H9 (cell line): Measurements from ENCODE around the gene BBS12. TPM values are rescaled to one million over a fixed set of nuclear protein-coding genes. Genes with fewer than 3 reads are reported as not detected.
A peak's percentile ranks its signal among the peaks of the same experiment; 100 is the strongest.

ENCODE experiments used
- DNase-seq: peaks from one replicate; pipeline ENCODE4 v3.0.0-alpha.2; 2017
- H2AFZ ChIP-seq: one replicate; pipeline ENCODE4 v1.6.1; 2013; ENCODE audit warnings: mild to moderate bottlenecking, low read length, control low read depth, moderate library complexity
- H2AK5ac ChIP-seq: 2 replicates; pipeline ENCODE4 v1.6.1; 2013; ENCODE audit warnings: low read length, control low read depth, mixed read lengths; ENCODE audit not compliant: insufficient read length
- H2BK120ac ChIP-seq: one replicate; pipeline ENCODE4 v1.6.1; 2013; ENCODE audit warnings: low read depth, mild to moderate bottlenecking, low read length, control low read depth, inconsistent platforms; ENCODE audit not compliant: poor library complexity, severe bottlenecking
- H2BK12ac ChIP-seq: 2 replicates; pipeline ENCODE4 v1.6.1; 2013; ENCODE audit warnings: low read length, control low read depth, mixed read lengths, low read depth; ENCODE audit not compliant: insufficient read length
- H2BK15ac ChIP-seq: 2 replicates; pipeline ENCODE4 v1.6.1; 2013; ENCODE audit warnings: low read depth, low read length, control low read depth
- H2BK20ac ChIP-seq: one replicate; pipeline ENCODE4 v1.6.1; 2013; ENCODE audit warnings: low read depth, mild to moderate bottlenecking, low read length, control low read depth, inconsistent platforms; ENCODE audit not compliant: poor library complexity, severe bottlenecking
- H2BK5ac ChIP-seq: 2 replicates; pipeline ENCODE4 v1.6.1; 2013; ENCODE audit warnings: low read length, control low read depth, mixed read lengths; ENCODE audit not compliant: insufficient read length
- H3K14ac ChIP-seq: 2 replicates; pipeline ENCODE4 v1.6.1; 2013; ENCODE audit warnings: low read length, control low read depth; ENCODE audit not compliant: insufficient read depth
- H3K18ac ChIP-seq: 2 replicates; pipeline ENCODE4 v1.6.1; 2013; ENCODE audit warnings: low read depth, mild to moderate bottlenecking, mixed read lengths, low read length, control low read depth; ENCODE audit not compliant: insufficient read length
- H3K23ac ChIP-seq: 2 replicates; pipeline ENCODE4 v1.6.1; 2013; ENCODE audit warnings: low read length, control low read depth, mixed read lengths, low read depth; ENCODE audit not compliant: insufficient read length
- H3K23me2 ChIP-seq: 2 replicates; pipeline ENCODE4 v1.6.1; 2013; ENCODE audit warnings: low read depth, mild to moderate bottlenecking, mixed read lengths, low read length, control low read depth; ENCODE audit not compliant: insufficient read length, poor library complexity, severe bottlenecking
- H3K27ac ChIP-seq: 2 replicates; pipeline ENCODE4 v1.5.1; 2013; ENCODE audit warnings: low read length, control low read depth, mixed read lengths, low read depth; ENCODE audit not compliant: insufficient read length
- H3K27me3 ChIP-seq: 2 replicates; pipeline ENCODE4 v1.6.1; 2013; ENCODE audit warnings: low read length, control low read depth, inconsistent platforms; ENCODE audit not compliant: insufficient read depth
- H3K4ac ChIP-seq: 2 replicates; pipeline ENCODE4 v1.6.1; 2013; ENCODE audit warnings: low read depth, mild to moderate bottlenecking, control low read depth, inconsistent platforms, low read length, moderate library complexity
- H3K4me1 ChIP-seq: 2 replicates; pipeline ENCODE4 v1.6.1; 2013; ENCODE audit warnings: low read length, control low read depth, inconsistent platforms; ENCODE audit not compliant: insufficient read depth
- H3K4me2 ChIP-seq: 2 replicates; pipeline ENCODE4 v1.6.1; 2013; ENCODE audit warnings: low read length, control low read depth, mixed read lengths; ENCODE audit not compliant: insufficient read length, insufficient read depth
- H3K56ac ChIP-seq: 2 replicates; pipeline ENCODE4 v1.6.1; 2013; ENCODE audit warnings: low read depth, mild to moderate bottlenecking, mixed read lengths, low read length, control low read depth; ENCODE audit not compliant: insufficient read length
- H3K79me1 ChIP-seq: 2 replicates; pipeline ENCODE4 v1.6.1; 2013; ENCODE audit warnings: low read depth, mild to moderate bottlenecking, moderate library complexity, low read length, control low read depth, inconsistent platforms; ENCODE audit not compliant: insufficient read depth, poor library complexity, severe bottlenecking
- H3K79me2 ChIP-seq: 2 replicates; pipeline ENCODE4 v1.6.1; 2013; ENCODE audit warnings: low read length, control low read depth, inconsistent platforms; ENCODE audit not compliant: insufficient read depth
- H3K9ac ChIP-seq: 2 replicates; pipeline ENCODE4 v1.6.1; 2013; ENCODE audit warnings: low read length, control low read depth, mixed read lengths; ENCODE audit not compliant: insufficient read length; ENCODE audit errors: extremely low read depth
- H3K9me3 ChIP-seq: one replicate; pipeline ENCODE4 v1.6.1; 2013; ENCODE audit warnings: low read depth, low read length, inconsistent platforms; ENCODE audit not compliant: control insufficient read depth
- H3T11ph ChIP-seq: one replicate; pipeline ENCODE4 v1.6.1; 2013; ENCODE audit warnings: mild to moderate bottlenecking, low read length, control low read depth, inconsistent platforms
- H4K20me1 ChIP-seq: one replicate; pipeline ENCODE4 v1.6.1; 2013; ENCODE audit not compliant: control insufficient read depth, insufficient read length, insufficient read depth
- H4K5ac ChIP-seq: 2 replicates; pipeline ENCODE4 v1.6.1; 2013; ENCODE audit warnings: low read depth, mild to moderate bottlenecking, mixed read lengths, low read length, control low read depth; ENCODE audit not compliant: insufficient read length
- H4K8ac ChIP-seq: replicated peaks from 2 replicates; pipeline ENCODE4 v1.6.1; 2013; ENCODE audit warnings: low read length, control low read depth, mixed read lengths, low read depth; ENCODE audit not compliant: insufficient read length
- H4K91ac ChIP-seq: 2 replicates; pipeline ENCODE4 v1.6.1; 2013; ENCODE audit warnings: low read depth, mild to moderate bottlenecking, moderate library complexity, mixed read lengths, low read length, control low read depth; ENCODE audit not compliant: insufficient read length
- H3K27ac Mint-ChIP-seq, 3 experiments: 2 replicates in 2 of 3; 3 replicates in 1 of 3; pipeline ENCODE4 v1.8.0; 2020 to 2021; ENCODE audit warnings: mixed read lengths in 3 of 3, mild to moderate bottlenecking in 1 of 3, moderate library complexity in 1 of 3
- H3K27me3 Mint-ChIP-seq: 2 replicates; pipeline ENCODE4 v1.8.0; 2021; ENCODE audit warnings: low read depth, mild to moderate bottlenecking, moderate library complexity, mixed read lengths
- H3K36me3 Mint-ChIP-seq, 3 experiments: 2 replicates in 2 of 3; 3 replicates in 1 of 3; pipeline ENCODE4 v1.8.0; 2020 to 2021; ENCODE audit warnings: low read depth in 3 of 3, mixed read lengths in 3 of 3; ENCODE audit not compliant: insufficient read depth in 1 of 3
- H3K4me1 Mint-ChIP-seq, 2 experiments: 2 replicates each; pipeline ENCODE4 v1.8.0; 2020; ENCODE audit warnings: mixed read lengths in 2 of 2
- H3K4me3 Mint-ChIP-seq, 2 experiments: 2 replicates in 1 of 2; 3 replicates in 1 of 2; pipeline ENCODE4 v1.8.0; 2020 to 2021; ENCODE audit warnings: mild to moderate bottlenecking in 2 of 2, mixed read lengths in 2 of 2, moderate library complexity in 1 of 2
- H3K9me3 Mint-ChIP-seq, 2 experiments: 2 replicates in 1 of 2; 3 replicates in 1 of 2; pipeline ENCODE4 v1.8.0; 2020; ENCODE audit warnings: mild to moderate bottlenecking in 2 of 2, mixed read lengths in 2 of 2, moderate library complexity in 1 of 2
- WGBS: extraction: QIAGEN DNeasy Blood & Tissue Kit; methylation state at CpG from one replicate; pipeline ENCODE4 v1.1.7; 2013; ENCODE audit warnings: missing lambda C conversion rate, low lambda C conversion rate, mixed read lengths; ENCODE audit not compliant: insufficient read length; ENCODE audit errors: extremely low coverage; 5-methylcytosine and 5-hydroxymethylcytosine counted together
- total RNA-seq: library from RNA; stranded (reverse); gene quantifications from 2 replicates; pipeline ENCODE4 v1.2.1, GENCODE V29; 2021
- TF ChIP-seq, protein P1 (sequence below): fragments of 200-600 bp; sonication (generic); conservative IDR thresholded peaks from 3 replicates; pipeline ENCODE4 v1.8.0; 2021; ENCODE audit warnings: antibody characterized with exemption, mild to moderate bottlenecking

The BBS12 gene
- total RNA-seq, 1 experiment from 2014 or later = 1.2 TPM

GRCh38 chr4:122776916-122777315 lies 44.4 kb downstream of the BBS12 start:
- no peak overlapping the region for H3K27ac ChIP-seq

More at GRCh38 chr4:122776916-122777315, 44.4 kb downstream of the BBS12 start:
- whole genome bisulfite sequencing = no CpG with 5 or more reads among the region's 4 CpGs
- Histone ChIP-seq H3K23me2 (no peaks in the 10 kb centered on the region), H3K79me2 (no peaks in the 10 kb centered on the region), H3K14ac (no peak overlapping the region), H3K9me3 (no peaks in the 10 kb centered on the region), H3K4ac (no peak overlapping the region), H2BK12ac (no peak overlapping the region), H4K5ac (no peak overlapping the region), H2BK20ac (peak overlapping the region; percentile 34), H3K4me2 (no peak overlapping the region), H4K91ac (no peak overlapping the region), H3K79me1 (no peaks in the 10 kb centered on the region), H4K20me1 (no peaks in the 10 kb centered on the region), H2BK15ac (no peak overlapping the region), H3K27me3 (no peaks in the 10 kb centered on the region), H3T11ph (no peak overlapping the region), H2AK5ac (no peak overlapping the region), H3K18ac (no peak overlapping the region), H2AFZ (no peak overlapping the region), H2BK120ac (no peak overlapping the region), H3K9ac (no peak overlapping the region), H2BK5ac (no peak overlapping the region), H3K4me1 (peaks cover 2% of the 10 kb centered on the region; the same call in 1 of the 2 replicates), H3K23ac (no peak overlapping the region), H3K56ac (no peak overlapping the region), H4K8ac (no peak overlapping the region)
- Mint-ChIP-seq H3K27me3 (no peaks in the 10 kb centered on the region), H3K9me3 (peaks cover 0 to 13% of the 10 kb centered on the region in 2 experiments; a peak in 2 of 5 replicates), H3K27ac (peak overlapping the region in 1 of 3 experiments; percentile 25; a peak in 1 of 7 replicates), H3K4me3 (no peak overlapping the region), H3K36me3 (peaks cover 3 to 16% (median 4%) of the 10 kb centered on the region in 3 experiments; a peak in 5 of 7 replicates), H3K4me1 (peaks cover 42 to 50% of the 10 kb centered on the region in 2 experiments)
- DNase-seq = no peak
- TF ChIP-seq, protein P1, sequence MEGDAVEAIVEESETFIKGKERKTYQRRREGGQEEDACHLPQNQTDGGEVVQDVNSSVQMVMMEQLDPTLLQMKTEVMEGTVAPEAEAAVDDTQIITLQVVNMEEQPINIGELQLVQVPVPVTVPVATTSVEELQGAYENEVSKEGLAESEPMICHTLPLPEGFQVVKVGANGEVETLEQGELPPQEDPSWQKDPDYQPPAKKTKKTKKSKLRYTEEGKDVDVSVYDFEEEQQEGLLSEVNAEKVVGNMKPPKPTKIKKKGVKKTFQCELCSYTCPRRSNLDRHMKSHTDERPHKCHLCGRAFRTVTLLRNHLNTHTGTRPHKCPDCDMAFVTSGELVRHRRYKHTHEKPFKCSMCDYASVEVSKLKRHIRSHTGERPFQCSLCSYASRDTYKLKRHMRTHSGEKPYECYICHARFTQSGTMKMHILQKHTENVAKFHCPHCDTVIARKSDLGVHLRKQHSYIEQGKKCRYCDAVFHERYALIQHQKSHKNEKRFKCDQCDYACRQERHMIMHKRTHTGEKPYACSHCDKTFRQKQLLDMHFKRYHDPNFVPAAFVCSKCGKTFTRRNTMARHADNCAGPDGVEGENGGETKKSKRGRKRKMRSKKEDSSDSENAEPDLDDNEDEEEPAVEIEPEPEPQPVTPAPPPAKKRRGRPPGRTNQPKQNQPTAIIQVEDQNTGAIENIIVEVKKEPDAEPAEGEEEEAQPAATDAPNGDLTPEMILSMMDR = no peak
